Bronchial epithelial cell (primary cell): Measurements from ENCODE around the gene ZNF658. TPM values are rescaled to one million over a fixed set of nuclear protein-coding genes. Genes with fewer than 3 reads are reported as not detected.
"Not testable (repeated sequence)": the region's sequence is repeated elsewhere in the genome, so short reads cannot be mapped to it uniquely, and the experiment has no call there.

Experiments
- DNase-seq: peaks from one replicate; pipeline ENCODE4 v3.0.0-alpha.2; 2010; ENCODE audit warnings: low read depth
- FAIRE-seq: peaks from 2 replicates; lab custom pipeline; 2011; peaks lifted over from hg19 to GRCh38; lab: Jason Lieb, UNC
- H3K27me3 ChIP-seq: 2 replicates; pipeline ENCODE4 v1.5.1; 2011; ENCODE audit warnings: low read length; ENCODE audit not compliant: control insufficient read depth, insufficient read depth
- H3K36me3 ChIP-seq: 2 replicates; pipeline ENCODE4 v1.5.1; 2011; ENCODE audit warnings: low read length; ENCODE audit not compliant: control insufficient read depth, insufficient read depth
- H3K4me3 ChIP-seq: 2 replicates; pipeline ENCODE4 v1.5.1; 2011; ENCODE audit warnings: mild to moderate bottlenecking, low read depth, low read length, control low read depth
- total RNA-seq: library from RNA; depleted of rRNA; stranded (reverse); fragments of >200 nt; gene quantifications from 2 replicates; pipeline ENCODE4 v1.2.1, GENCODE V29; 2014

The ZNF658 gene
- total RNA-seq, 1 donor from 2014 or later, result 5.3 TPM

GRCh38 chr9:66942400-66943155, 42.1 kb downstream of the ZNF658 start:
- not testable (repeated sequence) for FAIRE-seq, H3K36me3 ChIP-seq, H3K27me3 ChIP-seq, H3K4me3 ChIP-seq
- peak; percentile 47 for DNase-seq

GRCh38 chr9:66952576-66952975, 52.1 kb downstream of the ZNF658 start:
- H3K36me3 ChIP-seq, H3K4me3 ChIP-seq, H3K27me3 ChIP-seq, FAIRE-seq, DNase-seq: not testable (repeated sequence)

Other genes with a start within 250 kb of the ZNF658 start
- gene SPATA31A3, start 91.8 kb downstream of the ZNF658 start, total RNA-seq, result not detected in 2 replicates